Stomach (tissue), 9 donors: Measurements from ENCODE around the gene SMAD2. TPM values are rescaled to one million over a fixed set of nuclear protein-coding genes. Genes with fewer than 3 reads are reported as not detected.
A peak's percentile ranks its signal among the peaks of the same experiment; 100 is the strongest.

Source experiments
- DNase-seq, 2 donors: peaks; one replicate each; pipeline versions ENCODE4 v3.0.0 to v3.0.0-alpha.2; 2013 to 2019
- H3K27ac ChIP-seq, 5 donors: fragments of 200-600 bp in 4 of 5; sonication (generic) in 4 of 5; one replicate each; pipeline ENCODE4 v1.5.1; 2013 to 2019; ENCODE audit warnings: mild to moderate bottlenecking in 1 of 5, moderate library complexity in 1 of 5
- H3K27me3 ChIP-seq, 3 donors: fragments of 200-600 bp; sonication (generic); one replicate each; pipeline ENCODE4 v1.5.1; 2017 to 2019; ENCODE audit warnings: mixed run types in 1 of 3
- H3K36me3 ChIP-seq, 4 donors: fragments of 200-600 bp; sonication (generic); 1 replicate in 3 of 4; 2 replicates in 1 of 4; pipeline ENCODE4 v1.5.1; 2016 to 2019
- H3K4me1 ChIP-seq, 4 donors: fragments of 200-600 bp; sonication (generic); one replicate each; pipeline ENCODE4 v1.5.1; 2016 to 2019
- H3K4me3 ChIP-seq, 4 donors: fragments of 200-600 bp; sonication (generic) in 3 of 4; one replicate each; pipeline ENCODE4 v1.5.1; 2016 to 2019; ENCODE audit warnings: mild to moderate bottlenecking in 1 of 4
- H3K9me3 ChIP-seq, 4 donors: fragments of 200-600 bp; sonication (generic); one replicate each; pipeline ENCODE4 v1.5.1; 2016 to 2019
- EP300 ChIP-seq: sonication (generic); formaldehyde crosslinking; IDR thresholded peaks from one replicate; pipeline ENCODE4 v1.6.1; 2017; ENCODE audit warnings: antibody characterized with exemption
- POLR2A ChIP-seq, 4 donors: fragments of 450-650 bp; IDR thresholded peaks; one replicate each; pipeline ENCODE4 v1.6.1; 2016; ENCODE audit warnings: antibody characterized with exemption in 4 of 4, control low read depth in 2 of 4, mild to moderate bottlenecking in 1 of 4, moderate library complexity in 1 of 4
- POLR2AphosphoS5 ChIP-seq, 3 donors: sonication (generic); formaldehyde crosslinking; IDR thresholded peaks; one replicate each; pipeline ENCODE4 v1.6.1; 2016; ENCODE audit warnings: antibody characterized with exemption in 3 of 3
- WGBS, 5 donors: extraction: QIAGEN DNeasy Blood & Tissue Kit in 3 of 5; methylation state at CpG; one replicate each; pipeline versions ENCODE4 v1.1.5 to v1.1.7; 2013 to 2018; 5-methylcytosine and 5-hydroxymethylcytosine counted together
- intact Hi-C: fragments of 100-400 bp; cut with DNase I; formaldehyde crosslinking; loops from one replicate; pipeline ENCODE4 v1.15.1; 2023; ENCODE audit warnings: low total_unique reads
- polyA plus RNA-seq, 3 donors: library from polyadenylated mRNA; stranded (reverse); fragments of 200-250 nt; gene quantifications; one replicate each; pipeline ENCODE4 v1.2.3, GENCODE V29; 2013
- total RNA-seq, 5 donors: library from RNA; depleted of rRNA; stranded (reverse); fragments of >200 nt; gene quantifications; one replicate each; pipeline versions ENCODE4 v1.1.0 to v1.2.3, GENCODE V29; 2014 to 2016
- TF ChIP-seq, protein P1 (sequence below), 7 experiments: fragments of 450-650 bp in 4 of 7; fragments of 200-600 bp in 3 of 7; sonication (generic) in 3 of 7; IDR thresholded peaks; one replicate each; pipeline ENCODE4 v1.5.1; 2016 to 2019; ENCODE audit warnings: antibody characterized with exemption in 7 of 7, control low read depth in 2 of 7, mild to moderate bottlenecking in 1 of 7
- donor health status: healthy with polysubstance abuse.
- donor health status: Bipolar disorder and iron deficiency.
- donor health status: healthy.

SMAD2 gene
- total and polyA plus RNA-seq, 8 donors: 18.9 to 233 (median 46.3) TPM

DNA sequence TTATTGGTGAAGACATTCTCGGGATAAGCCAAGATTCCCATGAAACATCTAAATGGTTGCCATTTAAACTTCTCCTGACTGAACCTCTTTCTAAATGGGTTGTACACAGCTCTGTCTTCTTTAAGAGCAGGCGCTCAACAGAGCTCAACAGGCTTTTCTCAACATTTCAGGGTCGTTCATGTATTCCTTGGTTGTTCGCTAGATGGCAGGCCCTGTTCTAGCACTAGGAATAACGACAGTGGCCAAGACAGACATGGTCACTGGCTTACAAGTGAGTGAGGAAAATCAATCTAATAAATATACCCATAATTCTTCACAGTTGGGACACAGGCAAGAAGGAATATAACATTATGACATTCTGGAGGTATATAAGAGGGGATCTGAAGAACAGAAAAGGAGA, 154.5 kb downstream of the SMAD2 start:
- no peak for DNase-seq
- intact Hi-C loops: loop anchor here (10.0 kb wide), 1 partner anchor 59 kb away; no protein-coding TSS in a partner anchor
- H3K4me1 ChIP-seq: no peaks in the 10 kb centered on the region
- no peaks in the 10 kb centered on the region for H3K36me3 ChIP-seq
- no peak overlapping the region for H3K27ac ChIP-seq
- WGBS, 5 donors: 66 to 77% (median 67%) methylated on average over 5 of the region's 5 CpGs
- no peak overlapping the region for H3K4me3 ChIP-seq
- no peaks in the 10 kb centered on the region for H3K27me3 ChIP-seq
- no peaks in the 10 kb centered on the region for H3K9me3 ChIP-seq
- TF ChIP-seq POLR2A (IDR thresholded peaks at IDR 0.05): no peak
- TF ChIP-seq EP300: no peak
- TF ChIP-seq POLR2AphosphoS5 (IDR thresholded peaks at IDR 0.05): no peak
- TF ChIP-seq, protein P1, sequence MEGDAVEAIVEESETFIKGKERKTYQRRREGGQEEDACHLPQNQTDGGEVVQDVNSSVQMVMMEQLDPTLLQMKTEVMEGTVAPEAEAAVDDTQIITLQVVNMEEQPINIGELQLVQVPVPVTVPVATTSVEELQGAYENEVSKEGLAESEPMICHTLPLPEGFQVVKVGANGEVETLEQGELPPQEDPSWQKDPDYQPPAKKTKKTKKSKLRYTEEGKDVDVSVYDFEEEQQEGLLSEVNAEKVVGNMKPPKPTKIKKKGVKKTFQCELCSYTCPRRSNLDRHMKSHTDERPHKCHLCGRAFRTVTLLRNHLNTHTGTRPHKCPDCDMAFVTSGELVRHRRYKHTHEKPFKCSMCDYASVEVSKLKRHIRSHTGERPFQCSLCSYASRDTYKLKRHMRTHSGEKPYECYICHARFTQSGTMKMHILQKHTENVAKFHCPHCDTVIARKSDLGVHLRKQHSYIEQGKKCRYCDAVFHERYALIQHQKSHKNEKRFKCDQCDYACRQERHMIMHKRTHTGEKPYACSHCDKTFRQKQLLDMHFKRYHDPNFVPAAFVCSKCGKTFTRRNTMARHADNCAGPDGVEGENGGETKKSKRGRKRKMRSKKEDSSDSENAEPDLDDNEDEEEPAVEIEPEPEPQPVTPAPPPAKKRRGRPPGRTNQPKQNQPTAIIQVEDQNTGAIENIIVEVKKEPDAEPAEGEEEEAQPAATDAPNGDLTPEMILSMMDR (IDR thresholded peaks at IDR 0.05): no peak

DNA sequence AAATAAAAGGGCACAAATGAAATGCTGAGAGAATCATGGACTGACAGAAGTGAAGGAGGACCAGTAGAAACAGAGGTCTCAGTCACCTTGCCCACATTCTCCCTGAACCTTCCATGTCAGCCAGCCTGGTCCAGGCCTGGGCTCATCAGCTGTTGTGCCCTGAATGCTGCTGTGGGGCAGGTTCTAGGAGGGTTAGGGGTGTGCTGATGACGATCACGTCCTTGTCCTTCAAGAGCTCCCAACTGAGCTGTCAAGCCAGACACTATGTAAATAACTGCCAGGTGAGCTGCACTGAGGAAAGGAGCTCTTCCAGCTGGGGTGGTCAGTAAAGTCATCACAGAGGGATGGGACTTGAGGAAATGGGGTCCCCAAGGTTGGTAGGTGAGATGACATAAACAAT, 156.5 kb downstream of the SMAD2 start:
- Histone ChIP-seq H3K9me3 (no peaks in the 10 kb centered on the region), H3K4me3 (no peak overlapping the region), H3K4me1 (no peaks in the 10 kb centered on the region), H3K36me3 (no peaks in the 10 kb centered on the region), H3K27ac (no peak overlapping the region), H3K27me3 (no peaks in the 10 kb centered on the region)
- DNase-seq: no peak
- no peak for TF ChIP-seq POLR2A (IDR thresholded peaks at IDR 0.05)
- TF ChIP-seq POLR2AphosphoS5 (IDR thresholded peaks at IDR 0.05): no peak
- TF ChIP-seq, protein P1 (IDR thresholded peaks at IDR 0.05): no peak
- no peak for TF ChIP-seq EP300
- 46 to 77% (median 66%) methylated on average over 2 of the region's 2 CpGs for WGBS, 5 donors
- intact Hi-C loops: loop anchor here (5.0 to 10.0 kb wide), 2 partner anchors 61 to 243 kb away; no protein-coding TSS in a partner anchor

DNA sequence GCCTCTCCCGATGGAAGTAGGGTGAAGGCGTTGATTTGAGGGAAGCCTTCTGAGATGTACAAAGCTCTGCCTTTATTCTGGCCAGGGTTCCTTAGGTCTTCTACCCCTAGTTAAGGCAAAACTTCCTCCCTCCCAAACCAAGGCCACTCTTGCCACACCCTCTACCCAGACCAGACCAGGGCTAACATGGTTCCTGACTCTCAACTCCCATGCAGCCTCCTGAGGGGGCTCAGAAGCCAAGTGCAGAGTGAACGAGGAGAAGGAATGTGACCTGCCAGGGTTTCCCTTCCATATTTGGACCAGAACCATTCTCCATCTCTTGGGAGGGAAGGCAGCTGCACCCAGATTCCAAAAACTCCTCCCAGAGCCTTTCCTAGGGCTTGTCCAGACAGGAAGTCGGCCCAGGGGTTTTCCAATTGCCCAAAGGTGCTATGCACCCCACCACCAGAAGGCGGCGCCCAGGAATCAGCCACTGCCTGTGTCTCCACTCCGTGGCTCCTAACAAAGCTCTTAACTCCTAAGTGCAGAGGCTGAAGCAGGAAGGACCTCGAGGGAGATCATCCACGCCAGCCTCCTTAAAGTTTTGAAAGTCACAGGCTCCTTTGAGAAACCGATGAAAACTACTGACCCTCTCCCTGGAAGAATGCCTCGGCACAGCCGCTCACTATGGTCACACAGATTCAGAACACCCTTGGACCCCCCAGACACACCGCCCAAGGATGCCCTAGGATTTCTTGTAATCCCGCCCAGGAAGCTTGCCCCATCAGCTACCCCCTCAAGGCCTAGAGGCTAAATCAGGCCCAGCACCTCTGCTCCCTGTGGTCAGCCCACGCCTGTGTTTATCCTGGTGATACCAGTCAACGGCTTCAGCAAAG, 157.8 kb downstream of the SMAD2 start:
- no peak overlapping the region for H3K4me3 ChIP-seq
- no peaks in the 10 kb centered on the region for H3K9me3 ChIP-seq
- whole genome bisulfite sequencing, 5 donors: 54 to 60% (median 55%) methylated on average over 16 of the region's 16 CpGs
- H3K27ac ChIP-seq: no peak overlapping the region
- H3K27me3 ChIP-seq: no peaks in the 10 kb centered on the region
- DNase-seq: peak; percentile 62 to 78
- no peaks in the 10 kb centered on the region for H3K4me1 ChIP-seq
- TF ChIP-seq, protein P1 (IDR thresholded peaks at IDR 0.05): peak in 5 of 7 experiments; percentile 63 to 86 (median 74)
- TF ChIP-seq POLR2A (IDR thresholded peaks at IDR 0.05): no peak
- intact Hi-C loops: loop anchor here (5.0 to 10.0 kb wide), 2 partner anchors 62 to 245 kb away; no protein-coding TSS in a partner anchor
- no peaks in the 10 kb centered on the region for H3K36me3 ChIP-seq

DNA sequence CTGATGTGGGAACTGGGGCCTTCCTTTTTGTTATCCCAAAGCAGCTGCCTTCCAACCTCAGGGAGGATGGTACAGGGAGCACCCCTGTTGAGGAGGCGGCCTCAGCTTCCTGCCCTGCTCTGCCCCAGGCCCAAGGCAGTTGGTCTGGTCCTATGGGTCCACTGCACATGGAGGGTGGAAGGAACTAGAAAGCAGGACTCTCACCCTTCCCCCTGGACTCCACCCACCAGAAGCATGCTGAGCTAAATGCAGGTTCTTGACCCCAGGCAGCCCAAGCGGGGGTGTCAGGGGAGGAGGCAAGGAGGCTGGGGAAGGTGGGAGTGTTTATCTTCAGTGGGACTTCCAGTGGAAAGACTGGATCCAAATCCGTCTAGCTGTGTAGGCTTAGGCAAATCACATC, 158.5 kb downstream of the SMAD2 start:
- no peak for DNase-seq
- no peak for TF ChIP-seq EP300
- no peak for TF ChIP-seq POLR2A (IDR thresholded peaks at IDR 0.05)
- TF ChIP-seq, protein P1 (IDR thresholded peaks at IDR 0.05): no peak
- no peak for TF ChIP-seq POLR2AphosphoS5 (IDR thresholded peaks at IDR 0.05)
- 43 to 53% (median 51%) methylated on average over 3 of the region's 3 CpGs for WGBS, 5 donors
- Histone ChIP-seq H3K27me3 (no peaks in the 10 kb centered on the region), H3K9me3 (no peaks in the 10 kb centered on the region), H3K36me3 (no peaks in the 10 kb centered on the region), H3K27ac (no peak overlapping the region), H3K4me1 (no peaks in the 10 kb centered on the region), H3K4me3 (no peak overlapping the region)
- intact Hi-C loops: loop anchor here (5.0 to 10.0 kb wide), 2 partner anchors 63 to 245 kb away; no protein-coding TSS in a partner anchor
